H1 (cell line): ENCODE results near the gene TMCC1.

Experiments
- CTCF ChIP-seq, 3 experiments: IDR thresholded peaks; 1 replicate in 2 of 3; 2 replicates in 1 of 3; pipeline versions ENCODE4 v1.5.1 to v1.6.1; 2011; ENCODE audit warnings: low read length in 3 of 3, mild to moderate bottlenecking in 3 of 3, inconsistent platforms in 2 of 3, low read depth in 1 of 3, moderate library complexity in 1 of 3; ENCODE audit not compliant: insufficient read depth in 1 of 3; ENCODE audit errors: control extremely low read depth in 1 of 3
- MAX ChIP-seq: IDR thresholded peaks from 2 replicates; pipeline ENCODE4 v1.6.1; 2012; ENCODE audit warnings: inconsistent platforms
- POLR2AphosphoS5 ChIP-seq: IDR thresholded peaks from 2 replicates; pipeline ENCODE4 v1.6.1; 2011; ENCODE audit warnings: low read depth, low read length
- SP1 ChIP-seq: IDR thresholded peaks from 2 replicates; pipeline ENCODE4 v1.6.1; 2011; ENCODE audit warnings: low read depth, low read length

GRCh38 chr3:129632556-129632955 lies 261.0 kb downstream of the TMCC1 start:
- no peak for TF ChIP-seq MAX
- TF ChIP-seq SP1 = no peak
- TF ChIP-seq CTCF (IDR thresholded peaks at IDR 0.05; ENCODE audit: control extremely low read depth in 1 of 3, insufficient read depth in 1 of 3, low read depth in 1 of 3, low read length in 3 of 3) = no peak
- no peak for TF ChIP-seq POLR2AphosphoS5
